H9 (cell line): ENCODE results near the gene NUFIP2. TPM values are rescaled to one million over a fixed set of nuclear protein-coding genes. Genes with fewer than 3 reads are reported as not detected.
"Not testable (repeated sequence)": the region's sequence is repeated elsewhere in the genome, so short reads cannot be mapped to it uniquely, and the experiment has no call there.

Experiments used
- DNase-seq: peaks from one replicate; pipeline ENCODE4 v3.0.0-alpha.2; 2017
- H2AFZ ChIP-seq: one replicate; pipeline ENCODE4 v1.6.1; 2013; ENCODE audit warnings: mild to moderate bottlenecking, low read length, control low read depth, moderate library complexity
- H2AK5ac ChIP-seq: 2 replicates; pipeline ENCODE4 v1.6.1; 2013; ENCODE audit warnings: low read length, control low read depth, mixed read lengths; ENCODE audit not compliant: insufficient read length
- H2BK120ac ChIP-seq: one replicate; pipeline ENCODE4 v1.6.1; 2013; ENCODE audit warnings: low read depth, mild to moderate bottlenecking, low read length, control low read depth, inconsistent platforms; ENCODE audit not compliant: poor library complexity, severe bottlenecking
- H2BK12ac ChIP-seq: 2 replicates; pipeline ENCODE4 v1.6.1; 2013; ENCODE audit warnings: low read length, control low read depth, mixed read lengths, low read depth; ENCODE audit not compliant: insufficient read length
- H2BK15ac ChIP-seq: 2 replicates; pipeline ENCODE4 v1.6.1; 2013; ENCODE audit warnings: low read depth, low read length, control low read depth
- H2BK20ac ChIP-seq: one replicate; pipeline ENCODE4 v1.6.1; 2013; ENCODE audit warnings: low read depth, mild to moderate bottlenecking, low read length, control low read depth, inconsistent platforms; ENCODE audit not compliant: poor library complexity, severe bottlenecking
- H2BK5ac ChIP-seq: 2 replicates; pipeline ENCODE4 v1.6.1; 2013; ENCODE audit warnings: low read length, control low read depth, mixed read lengths; ENCODE audit not compliant: insufficient read length
- H3K14ac ChIP-seq: 2 replicates; pipeline ENCODE4 v1.6.1; 2013; ENCODE audit warnings: low read length, control low read depth; ENCODE audit not compliant: insufficient read depth
- H3K18ac ChIP-seq: 2 replicates; pipeline ENCODE4 v1.6.1; 2013; ENCODE audit warnings: low read depth, mild to moderate bottlenecking, mixed read lengths, low read length, control low read depth; ENCODE audit not compliant: insufficient read length
- H3K23ac ChIP-seq: 2 replicates; pipeline ENCODE4 v1.6.1; 2013; ENCODE audit warnings: low read length, control low read depth, mixed read lengths, low read depth; ENCODE audit not compliant: insufficient read length
- H3K23me2 ChIP-seq: 2 replicates; pipeline ENCODE4 v1.6.1; 2013; ENCODE audit warnings: low read depth, mild to moderate bottlenecking, mixed read lengths, low read length, control low read depth; ENCODE audit not compliant: insufficient read length, poor library complexity, severe bottlenecking
- H3K27ac ChIP-seq: 2 replicates; pipeline ENCODE4 v1.5.1; 2013; ENCODE audit warnings: low read length, control low read depth, mixed read lengths, low read depth; ENCODE audit not compliant: insufficient read length
- H3K27me3 ChIP-seq: 2 replicates; pipeline ENCODE4 v1.6.1; 2013; ENCODE audit warnings: low read length, control low read depth, inconsistent platforms; ENCODE audit not compliant: insufficient read depth
- H3K4ac ChIP-seq: 2 replicates; pipeline ENCODE4 v1.6.1; 2013; ENCODE audit warnings: low read depth, mild to moderate bottlenecking, control low read depth, inconsistent platforms, low read length, moderate library complexity
- H3K4me1 ChIP-seq: 2 replicates; pipeline ENCODE4 v1.6.1; 2013; ENCODE audit warnings: low read length, control low read depth, inconsistent platforms; ENCODE audit not compliant: insufficient read depth
- H3K4me2 ChIP-seq: 2 replicates; pipeline ENCODE4 v1.6.1; 2013; ENCODE audit warnings: low read length, control low read depth, mixed read lengths; ENCODE audit not compliant: insufficient read length, insufficient read depth
- H3K56ac ChIP-seq: 2 replicates; pipeline ENCODE4 v1.6.1; 2013; ENCODE audit warnings: low read depth, mild to moderate bottlenecking, mixed read lengths, low read length, control low read depth; ENCODE audit not compliant: insufficient read length
- H3K79me1 ChIP-seq: 2 replicates; pipeline ENCODE4 v1.6.1; 2013; ENCODE audit warnings: low read depth, mild to moderate bottlenecking, moderate library complexity, low read length, control low read depth, inconsistent platforms; ENCODE audit not compliant: insufficient read depth, poor library complexity, severe bottlenecking
- H3K79me2 ChIP-seq: 2 replicates; pipeline ENCODE4 v1.6.1; 2013; ENCODE audit warnings: low read length, control low read depth, inconsistent platforms; ENCODE audit not compliant: insufficient read depth
- H3K9ac ChIP-seq: 2 replicates; pipeline ENCODE4 v1.6.1; 2013; ENCODE audit warnings: low read length, control low read depth, mixed read lengths; ENCODE audit not compliant: insufficient read length; ENCODE audit errors: extremely low read depth
- H3K9me3 ChIP-seq: one replicate; pipeline ENCODE4 v1.6.1; 2013; ENCODE audit warnings: low read depth, low read length, inconsistent platforms; ENCODE audit not compliant: control insufficient read depth
- H3T11ph ChIP-seq: one replicate; pipeline ENCODE4 v1.6.1; 2013; ENCODE audit warnings: mild to moderate bottlenecking, low read length, control low read depth, inconsistent platforms
- H4K20me1 ChIP-seq: one replicate; pipeline ENCODE4 v1.6.1; 2013; ENCODE audit not compliant: control insufficient read depth, insufficient read length, insufficient read depth
- H4K5ac ChIP-seq: 2 replicates; pipeline ENCODE4 v1.6.1; 2013; ENCODE audit warnings: low read depth, mild to moderate bottlenecking, mixed read lengths, low read length, control low read depth; ENCODE audit not compliant: insufficient read length
- H4K8ac ChIP-seq: replicated peaks from 2 replicates; pipeline ENCODE4 v1.6.1; 2013; ENCODE audit warnings: low read length, control low read depth, mixed read lengths, low read depth; ENCODE audit not compliant: insufficient read length
- H4K91ac ChIP-seq: 2 replicates; pipeline ENCODE4 v1.6.1; 2013; ENCODE audit warnings: low read depth, mild to moderate bottlenecking, moderate library complexity, mixed read lengths, low read length, control low read depth; ENCODE audit not compliant: insufficient read length
- H3K27ac Mint-ChIP-seq, 3 experiments: 2 replicates in 2 of 3; 3 replicates in 1 of 3; pipeline ENCODE4 v1.8.0; 2020 to 2021; ENCODE audit warnings: mixed read lengths in 3 of 3, mild to moderate bottlenecking in 1 of 3, moderate library complexity in 1 of 3
- H3K27me3 Mint-ChIP-seq: 2 replicates; pipeline ENCODE4 v1.8.0; 2021; ENCODE audit warnings: low read depth, mild to moderate bottlenecking, moderate library complexity, mixed read lengths
- H3K36me3 Mint-ChIP-seq, 3 experiments: 2 replicates in 2 of 3; 3 replicates in 1 of 3; pipeline ENCODE4 v1.8.0; 2020 to 2021; ENCODE audit warnings: low read depth in 3 of 3, mixed read lengths in 3 of 3; ENCODE audit not compliant: insufficient read depth in 1 of 3
- H3K4me1 Mint-ChIP-seq, 2 experiments: 2 replicates each; pipeline ENCODE4 v1.8.0; 2020; ENCODE audit warnings: mixed read lengths in 2 of 2
- H3K4me3 Mint-ChIP-seq, 2 experiments: 2 replicates in 1 of 2; 3 replicates in 1 of 2; pipeline ENCODE4 v1.8.0; 2020 to 2021; ENCODE audit warnings: mild to moderate bottlenecking in 2 of 2, mixed read lengths in 2 of 2, moderate library complexity in 1 of 2
- H3K9me3 Mint-ChIP-seq, 2 experiments: 2 replicates in 1 of 2; 3 replicates in 1 of 2; pipeline ENCODE4 v1.8.0; 2020; ENCODE audit warnings: mild to moderate bottlenecking in 2 of 2, mixed read lengths in 2 of 2, moderate library complexity in 1 of 2
- CTCF ChIP-seq: fragments of 200-600 bp; sonication (generic); conservative IDR thresholded peaks from 3 replicates; pipeline ENCODE4 v1.8.0; 2021; ENCODE audit warnings: antibody characterized with exemption, mild to moderate bottlenecking
- WGBS: extraction: QIAGEN DNeasy Blood & Tissue Kit; methylation state at CpG from one replicate; pipeline ENCODE4 v1.1.7; 2013; ENCODE audit warnings: missing lambda C conversion rate, low lambda C conversion rate, mixed read lengths; ENCODE audit not compliant: insufficient read length; ENCODE audit errors: extremely low coverage; 5-methylcytosine and 5-hydroxymethylcytosine counted together
- total RNA-seq: library from RNA; stranded (reverse); gene quantifications from 2 replicates; pipeline ENCODE4 v1.2.1, GENCODE V29; 2021

The NUFIP2 gene
- total RNA-seq, 1 experiment from 2014 or later = 97.9 TPM

GRCh38 chr17:29225396-29225795 lies 68.6 kb downstream of the NUFIP2 start:
- H3K18ac ChIP-seq = no peak overlapping the region
- Mint-ChIP-seq H3K4me1 (no peaks in the 10 kb centered on the region), H3K4me3 (no peak overlapping the region), H3K36me3 (no peaks in the 10 kb centered on the region; a peak in 1 of 7 replicates), H3K27ac (no peak overlapping the region), H3K27me3 (no peaks in the 10 kb centered on the region; the same call in 1 of the 2 replicates), H3K9me3 (no peaks in the 10 kb centered on the region)
- no peaks in the 10 kb centered on the region for H3K79me2 ChIP-seq
- H4K91ac ChIP-seq = no peak overlapping the region
- no peak overlapping the region for H3K56ac ChIP-seq
- H4K5ac ChIP-seq = no peak overlapping the region
- H3K9ac ChIP-seq = no peak overlapping the region
- no peaks in the 10 kb centered on the region for H3K4me1 ChIP-seq
- H3K14ac ChIP-seq = no peak overlapping the region
- no peaks in the 10 kb centered on the region for H3K79me1 ChIP-seq
- no peak overlapping the region for H4K8ac ChIP-seq
- H3K27me3 ChIP-seq = no peaks in the 10 kb centered on the region
- H2BK12ac ChIP-seq = no peak overlapping the region
- H2BK120ac ChIP-seq = no peak overlapping the region
- H4K20me1 ChIP-seq = no peaks in the 10 kb centered on the region
- TF ChIP-seq CTCF = no peak
- no peak overlapping the region for H2BK20ac ChIP-seq
- no peaks in the 10 kb centered on the region for H3K9me3 ChIP-seq
- H2BK5ac ChIP-seq = no peak overlapping the region
- no peak overlapping the region for H3K27ac ChIP-seq
- no peak for DNase-seq
- no peaks in the 10 kb centered on the region for H3K23me2 ChIP-seq
- no peak overlapping the region for H2BK15ac ChIP-seq
- H3K4ac ChIP-seq = no peak overlapping the region
- H2AK5ac ChIP-seq = no peak overlapping the region
- no peak overlapping the region for H2AFZ ChIP-seq
- no peak overlapping the region for H3K23ac ChIP-seq
- no peak overlapping the region for H3T11ph ChIP-seq
- no peak overlapping the region for H3K4me2 ChIP-seq

- not testable (repeated sequence) for H4K20me1 ChIP-seq, H3K79me1 ChIP-seq, H3K23me2 ChIP-seq, H3K9ac ChIP-seq, H4K8ac ChIP-seq, H3K27me3 ChIP-seq, H3K23ac ChIP-seq, H2BK12ac ChIP-seq, H2BK15ac ChIP-seq, H3K36me3 Mint-ChIP-seq, H2BK5ac ChIP-seq, H3K27me3 Mint-ChIP-seq, DNase-seq, H2AFZ ChIP-seq, H2AK5ac ChIP-seq, H4K91ac ChIP-seq, H3K4me1 Mint-ChIP-seq, H2BK20ac ChIP-seq, H3K4me3 Mint-ChIP-seq, H3K9me3 ChIP-seq, H3K56ac ChIP-seq, H3K4ac ChIP-seq, H4K5ac ChIP-seq, H2BK120ac ChIP-seq, H3T11ph ChIP-seq, H3K79me2 ChIP-seq, H3K4me1 ChIP-seq, H3K27ac ChIP-seq, H3K18ac ChIP-seq, H3K4me2 ChIP-seq, H3K27ac Mint-ChIP-seq, H3K9me3 Mint-ChIP-seq, H3K14ac ChIP-seq
- no CpG with 5 or more reads among the region's 11 CpGs for WGBS
Measured at GRCh38 chr17:29221338-29221737, 72.6 kb downstream of the NUFIP2 start.
